IMR-90 (cell line): ENCODE measurements around the gene CLIC4. TPM values are rescaled to one million over a fixed set of nuclear protein-coding genes. Genes with fewer than 3 reads are reported as not detected.
"Not testable (repeated sequence)": the region's sequence is repeated elsewhere in the genome, so short reads cannot be mapped to it uniquely, and the experiment has no call there.

Source experiments
- ATAC-seq: fragments of 200-7000 bp; cut with Tn5 transposase; 2 replicates; pipeline ENCODE4 v1.9.1; 2020; ENCODE audit warnings: low read depth, mild to moderate bottlenecking, moderate library complexity
- BruUV-seq: library from RNA; stranded (reverse); fragments of 400-500 nt; replicated peaks from 2 replicates; lab custom pipeline; 2021; lab: Mats Ljungman, UMichigan
- CTCF ChIA-PET: fragments of 300-600 bp; formaldehyde crosslinking; extraction: SDS; loops from one replicate; lab custom pipeline; 2021; ENCODE audit warnings: antibody characterized with exemption; lab: Yijun Ruan, JAX
- POLR2A ChIA-PET: fragments of 300-600 bp; sonication (Branson Sonifier 250); formaldehyde crosslinking; loops from one replicate; lab custom pipeline; 2022; ENCODE audit warnings: antibody characterized with exemption; ENCODE audit not compliant: unreplicated experiment; lab: Charles Lee
- DNase-seq: peaks from one replicate; pipeline ENCODE4 v3.0.0; 2013
- H2AFZ ChIP-seq: replicated peaks from 2 replicates; pipeline ENCODE3; 2013; ENCODE audit warnings: low read length, mild to moderate bottlenecking; ENCODE audit not compliant: poor library complexity
- H2AK5ac ChIP-seq: 2 replicates; pipeline ENCODE4 v1.6.1; 2013; ENCODE audit warnings: low read depth, low read length, inconsistent platforms
- H2AK9ac ChIP-seq: replicated peaks from 2 replicates; pipeline ENCODE3; 2013; ENCODE audit warnings: mild to moderate bottlenecking, low read depth, low read length, moderate library complexity; ENCODE audit not compliant: poor library complexity
- H2BK120ac ChIP-seq: 2 replicates; pipeline ENCODE4 v1.6.1; 2013; ENCODE audit warnings: low read depth, low read length, inconsistent platforms
- H2BK15ac ChIP-seq: 3 replicates; pipeline ENCODE4 v1.6.1; 2013; ENCODE audit warnings: low read depth, low read length, inconsistent platforms
- H2BK20ac ChIP-seq: 2 replicates; pipeline ENCODE4 v1.6.1; 2013; ENCODE audit warnings: low read depth, mild to moderate bottlenecking, inconsistent platforms, low read length, moderate library complexity
- H2BK5ac ChIP-seq: 2 replicates; pipeline ENCODE4 v1.6.1; 2013; ENCODE audit warnings: mild to moderate bottlenecking, low read depth, low read length, inconsistent platforms; ENCODE audit not compliant: poor library complexity, severe bottlenecking
- H3K14ac ChIP-seq: replicated peaks from 2 replicates; pipeline ENCODE4 v1.6.1; 2013; ENCODE audit warnings: low read depth, low read length, inconsistent platforms
- H3K18ac ChIP-seq: 2 replicates; pipeline ENCODE4 v1.6.1; 2013; ENCODE audit warnings: low read depth, low read length, control low read depth
- H3K23ac ChIP-seq: 2 replicates; pipeline ENCODE4 v1.6.1; 2013; ENCODE audit warnings: low read depth, low read length, inconsistent platforms
- H3K27ac ChIP-seq: 2 replicates; pipeline ENCODE4 v1.5.1; 2013; ENCODE audit warnings: mild to moderate bottlenecking, control low read depth, low read length; ENCODE audit not compliant: insufficient read depth
- H3K27me3 ChIP-seq: 2 replicates; pipeline ENCODE4 v1.6.1; 2013; ENCODE audit warnings: low read length; ENCODE audit not compliant: control insufficient read depth, insufficient read depth
- H3K36me3 ChIP-seq: 2 replicates; pipeline ENCODE4 v1.6.1; 2013; ENCODE audit warnings: low read length, mixed read lengths; ENCODE audit not compliant: control insufficient read depth, insufficient read depth
- H3K4ac ChIP-seq: 2 replicates; pipeline ENCODE4 v1.6.1; 2013; ENCODE audit warnings: low read depth, low read length, inconsistent platforms
- H3K4me1 ChIP-seq: 2 replicates; pipeline ENCODE4 v1.6.1; 2013; ENCODE audit warnings: low read length, mixed read lengths; ENCODE audit not compliant: control insufficient read depth, insufficient read depth
- H3K4me2 ChIP-seq: 2 replicates; pipeline ENCODE4 v1.6.1; 2013; ENCODE audit warnings: low read depth, mild to moderate bottlenecking, control low read depth, low read length, moderate library complexity
- H3K4me3 ChIP-seq: 2 replicates; pipeline ENCODE4 v1.5.1; 2013; ENCODE audit warnings: low read depth, mild to moderate bottlenecking, control low read depth, low read length, moderate library complexity; ENCODE audit not compliant: insufficient read depth
- H3K56ac ChIP-seq: 2 replicates; pipeline ENCODE4 v1.6.1; 2013; ENCODE audit warnings: low read length, inconsistent platforms; ENCODE audit not compliant: insufficient read depth; ENCODE audit errors: extremely low read depth
- H3K79me1 ChIP-seq, 2 experiments: 2 replicates each; pipeline ENCODE4 v1.6.1; 2013; ENCODE audit warnings: low read length in 2 of 2, inconsistent platforms in 1 of 2, low read depth in 1 of 2
- H3K9ac ChIP-seq: 2 replicates; pipeline ENCODE4 v1.6.1; 2013; ENCODE audit warnings: low read depth, low read length, control low read depth
- H3K9me1 ChIP-seq: 2 replicates; pipeline ENCODE4 v1.6.1; 2013; ENCODE audit warnings: low read length, inconsistent platforms; ENCODE audit not compliant: insufficient read depth
- H3K9me3 ChIP-seq: 2 replicates; pipeline ENCODE4 v1.6.1; 2013; ENCODE audit warnings: low read length; ENCODE audit not compliant: control insufficient read depth, insufficient read depth
- H4K20me1 ChIP-seq: 2 replicates; pipeline ENCODE4 v1.6.1; 2013; ENCODE audit warnings: low read length, inconsistent platforms; ENCODE audit not compliant: insufficient read depth
- H4K5ac ChIP-seq: 2 replicates; pipeline ENCODE4 v1.6.1; 2013; ENCODE audit warnings: mild to moderate bottlenecking, low read depth, low read length, control low read depth
- H4K8ac ChIP-seq, 2 experiments: 2 replicates each; pipeline ENCODE4 v1.6.1; 2013; ENCODE audit warnings: low read depth in 2 of 2, low read length in 2 of 2, control low read depth in 1 of 2, inconsistent platforms in 1 of 2
- H4K91ac ChIP-seq: 2 replicates; pipeline ENCODE4 v1.6.1; 2013; ENCODE audit warnings: low read depth, low read length, inconsistent platforms; ENCODE audit not compliant: insufficient read depth
- WGBS, 2 experiments: methylation state at CpG; one replicate each; pipeline versions ENCODE4 v1.1.5 to v1.1.7; 2013; ENCODE audit warnings: missing lambda C conversion rate in 2 of 2; ENCODE audit not compliant: insufficient read length in 1 of 2; ENCODE audit errors: extremely low coverage in 2 of 2; 5-methylcytosine and 5-hydroxymethylcytosine counted together
- dilution Hi-C: fragments of 300-500 bp; cut with HindIII; formaldehyde crosslinking; loops from one replicate; pipeline ENCODE4 v1.14.3; 2018; ENCODE audit warnings: low sequenced_read_pairs; ENCODE audit not compliant: unreplicated experiment
- in situ Hi-C: fragments of 300-500 bp; cut with MboI; formaldehyde crosslinking; loops from 3 replicates; pipeline ENCODE4 v1.14.3; 2019; ENCODE audit warnings: low sequenced_read_pairs, inconsistent platforms, mixed read lengths
- intact Hi-C: fragments of 100-400 bp; cut with micrococcal nuclease; formaldehyde crosslinking; loops from 2 replicates; pipeline ENCODE4 v1.10.0; 2022
- polyA plus RNA-seq, 3 experiments: library from polyadenylated mRNA; depleted of rRNA; stranded (reverse); fragments of >200 nt; gene quantifications; 2 replicates each; pipeline ENCODE4 v1.2.3, GENCODE V29; 2012; ENCODE audit warnings: low replicate concordance in 1 of 3
- total RNA-seq: library from RNA; depleted of rRNA; stranded (reverse); fragments of >200 nt; gene quantifications from 2 replicates; pipeline ENCODE4 v1.2.3, GENCODE V29; 2012

CLIC4 gene
- total and polyA plus RNA-seq, 2 of the 4 experiments (the other 2 are of a cell fraction), result 242 to 392 TPM

GRCh38 chr1:24823486-24823885 is 78.2 kb downstream of the CLIC4 start:
- Histone ChIP-seq H3K4me1 (peaks cover 16% of the 10 kb centered on the region), H4K20me1 (peaks cover 90% of the 10 kb centered on the region), H3K79me1 (peaks cover 0 to 53% of the 10 kb centered on the region in 2 experiments; a peak in 2 of 4 replicates), H3K9me1 (peaks cover 17% of the 10 kb centered on the region)
- H4K5ac ChIP-seq, H3K4me3 ChIP-seq, BruUV-seq, H2AK5ac ChIP-seq, H3K27me3 ChIP-seq, H2BK15ac ChIP-seq, H3K4me2 ChIP-seq, H3K4ac ChIP-seq, H3K9me3 ChIP-seq, H4K91ac ChIP-seq, H3K56ac ChIP-seq, H2BK120ac ChIP-seq, H2AFZ ChIP-seq, ATAC-seq, H3K18ac ChIP-seq, H3K9ac ChIP-seq, intact Hi-C loops, H3K27ac ChIP-seq, H3K36me3 ChIP-seq, H2AK9ac ChIP-seq, dilution Hi-C loops, H4K8ac ChIP-seq, H2BK20ac ChIP-seq, POLR2A ChIA-PET, DNase-seq, H3K14ac ChIP-seq, H2BK5ac ChIP-seq, H3K23ac ChIP-seq: not testable (repeated sequence)
- WGBS, 2 experiments, result 100% methylated on average over 3 of the region's 12 CpGs; no CpG with 5 or more reads in 1 of the 2 experiments
- CTCF ChIA-PET, result interaction anchor here (0.5 to 0.8 kb wide), 4 partner anchors 12 to 1462 kb away, joined by 3 to 9 read pairs (median 4); no protein-coding TSS in a partner anchor
- in situ Hi-C loops, result loop anchor here (5.0 kb wide), 1 partner anchor 76 kb away; the partner anchor contains the start of gene CLIC4
